Astrocyte of the spinal cord (primary cell): ENCODE data around the gene PTPRT.

ENCODE experiments used
- DNase-seq: peaks from one replicate; pipeline ENCODE4 v3.0.0; 2011; ENCODE audit warnings: low read depth, low spot score
- H3K4me3 ChIP-seq: 2 replicates; pipeline ENCODE4 v1.5.1; 2011; ENCODE audit warnings: low read depth, mild to moderate bottlenecking, low read length, moderate library complexity
- CTCF ChIP-seq: IDR thresholded peaks from 2 replicates; pipeline ENCODE4 v1.5.1; 2012; ENCODE audit warnings: low read depth, mild to moderate bottlenecking, low read length, inconsistent platforms
- in situ Hi-C: cut with HindIII; loops from 2 replicates; pipeline ENCODE4 v1.10.0; 2017; ENCODE audit warnings: low sequenced_read_pairs

PTPRT gene

GRCh38 chr20:42461965-42462593 lies 727.6 kb downstream of the PTPRT start:
- in situ Hi-C loops, result no loop called here
- DNase-seq, result no peak
- TF ChIP-seq CTCF, result no peak
- no peak overlapping the region for H3K4me3 ChIP-seq

GRCh38 chr20:42461291-42461690 lies 728.4 kb downstream of the PTPRT start:
- no peak for DNase-seq
- H3K4me3 ChIP-seq, result no peak overlapping the region
- in situ Hi-C loops, result no loop called here
- TF ChIP-seq CTCF, result no peak

GRCh38 chr20:42447270-42447669 lies 742.4 kb downstream of the PTPRT start:
- in situ Hi-C loops, result no loop called here
- H3K4me3 ChIP-seq, result no peak overlapping the region
- no peak for TF ChIP-seq CTCF
- no peak for DNase-seq

- TF ChIP-seq CTCF, result no peak
Measured at GRCh38 chr20:42444799-42445198, 744.9 kb downstream of the PTPRT start.

GRCh38 chr20:42443200-42443599 lies 746.5 kb downstream of the PTPRT start:
- in situ Hi-C loops, result no loop called here
- H3K4me3 ChIP-seq, result no peak overlapping the region
- no peak for DNase-seq
- TF ChIP-seq CTCF, result no peak

More at GRCh38 chr20:42444799-42445198, 744.9 kb downstream of the PTPRT start:
- no peak for DNase-seq
- in situ Hi-C loops, result no loop called here
- no peak overlapping the region for H3K4me3 ChIP-seq

- DNase-seq, result no peak
- no peak for TF ChIP-seq CTCF
- H3K4me3 ChIP-seq, result no peak overlapping the region
- in situ Hi-C loops, result no loop called here
Measured at GRCh38 chr20:42442716-42443115, 747.0 kb downstream of the PTPRT start.

GRCh38 chr20:42441864-42442331 lies 747.8 kb downstream of the PTPRT start:
- in situ Hi-C loops, result no loop called here
- no peak for DNase-seq
- TF ChIP-seq CTCF, result no peak
- H3K4me3 ChIP-seq, result no peak overlapping the region
